H1 (cell line): ENCODE measurements around the gene TRIM31.

Experiments used
- CTCF ChIP-seq, 3 experiments: IDR thresholded peaks; 1 replicate in 2 of 3; 2 replicates in 1 of 3; pipeline versions ENCODE4 v1.5.1 to v1.6.1; 2011; ENCODE audit warnings: low read length in 3 of 3, mild to moderate bottlenecking in 3 of 3, inconsistent platforms in 2 of 3, low read depth in 1 of 3, moderate library complexity in 1 of 3; ENCODE audit not compliant: insufficient read depth in 1 of 3; ENCODE audit errors: control extremely low read depth in 1 of 3
- EP300 ChIP-seq, 2 experiments: IDR thresholded peaks; 1 replicate in 1 of 2; 2 replicates in 1 of 2; pipeline ENCODE4 v1.6.1; 2011 to 2012; ENCODE audit warnings: low read depth in 2 of 2, low read length in 2 of 2, mild to moderate bottlenecking in 2 of 2, borderline replicate concordance in 1 of 2, inconsistent platforms in 1 of 2, moderate library complexity in 1 of 2

- no peak for TF ChIP-seq EP300 (IDR thresholded peaks at IDR 0.05; ENCODE audit: borderline replicate concordance in 1 of 2, low read depth in 2 of 2, low read length in 2 of 2)
- TF ChIP-seq CTCF (IDR thresholded peaks at IDR 0.05; ENCODE audit: control extremely low read depth in 1 of 3, insufficient read depth in 1 of 3, low read depth in 1 of 3, low read length in 3 of 3) = peak; percentile 98 to 100 (median 100)
Measured at GRCh38 chr6:30130887-30131862, 18.3 kb upstream of the TRIM31 start.
